ENCODE data around the gene AFAP1L1. TPM values are rescaled to one million over a fixed set of nuclear protein-coding genes. Genes with fewer than 3 reads are reported as not detected.

Gene AFAP1L1
- polyA plus RNA-seq, 2 of the 4 experiments (the other 2 are of a cell fraction) = 1.5 to 3.5 TPM

DNA sequence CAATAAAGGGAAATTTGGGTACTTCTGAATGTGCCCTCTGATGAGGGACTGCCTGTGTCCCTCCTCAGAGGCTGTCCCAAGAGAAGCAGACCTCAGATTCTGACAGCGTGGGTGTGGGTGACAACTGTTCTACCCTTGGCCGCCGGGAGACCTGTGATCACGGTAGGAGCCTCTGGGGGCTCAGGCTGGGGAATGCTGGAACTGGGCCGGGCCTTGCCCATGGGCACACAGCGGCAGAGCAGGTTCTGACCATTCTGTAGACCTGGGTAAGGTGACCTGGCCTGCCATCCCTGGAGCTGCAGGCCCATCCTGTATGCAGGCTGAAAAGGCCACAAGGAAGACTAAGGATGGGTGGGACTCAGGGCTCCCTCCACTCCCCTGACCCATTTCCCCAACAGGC lies 44.1 kb downstream of the AFAP1L1 start:
- no peak for TF ChIP-seq HOXB13 (CRISPR knock-in tag; IDR thresholded peaks at IDR 0.05; ENCODE audit: low read depth)
- no peak for TF ChIP-seq NFE2L2 (conservative IDR thresholded peaks at IDR 0.05; ENCODE audit: low read length)
- no peak for TF ChIP-seq RARB (CRISPR knock-in tag; IDR thresholded peaks at IDR 0.05)
- TF ChIP-seq, protein P1, sequence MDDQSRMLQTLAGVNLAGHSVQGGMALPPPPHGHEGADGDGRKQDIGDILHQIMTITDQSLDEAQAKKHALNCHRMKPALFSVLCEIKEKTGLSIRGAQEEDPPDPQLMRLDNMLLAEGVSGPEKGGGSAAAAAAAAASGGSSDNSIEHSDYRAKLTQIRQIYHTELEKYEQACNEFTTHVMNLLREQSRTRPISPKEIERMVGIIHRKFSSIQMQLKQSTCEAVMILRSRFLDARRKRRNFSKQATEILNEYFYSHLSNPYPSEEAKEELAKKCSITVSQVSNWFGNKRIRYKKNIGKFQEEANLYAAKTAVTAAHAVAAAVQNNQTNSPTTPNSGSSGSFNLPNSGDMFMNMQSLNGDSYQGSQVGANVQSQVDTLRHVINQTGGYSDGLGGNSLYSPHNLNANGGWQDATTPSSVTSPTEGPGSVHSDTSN (IDR thresholded peaks at IDR 0.05) = no peak
- TF ChIP-seq ESRRA (IDR thresholded peaks at IDR 0.05; ENCODE audit: borderline replicate concordance, low read length) = no peak
- no peak for TF ChIP-seq HOXA7 (CRISPR knock-in tag; IDR thresholded peaks at IDR 0.05)
- TF ChIP-seq HDAC2 (IDR thresholded peaks at IDR 0.05) = no peak
- no peak for TF ChIP-seq SREBF2 (IDR thresholded peaks at IDR 0.05)
- CTCF ChIA-PET = interaction anchor here (0.8 to 21.3 kb wide), 11 partner anchors 11 to 303 kb away, joined by 3 to 275 read pairs (median 7); partner anchors contain the start of genes GRPEL2 and IL17B
- FAIRE-seq = no peak

GRCh38 chr5:149317281-149318048 lies 45.8 kb downstream of the AFAP1L1 start:
- ChIA-PET CTCF (interaction anchor here (0.7 to 21.3 kb wide), 38 partner anchors 8 to 305 kb away, joined by 3 to 275 read pairs (median 4); partner anchors contain the start of genes GRPEL2, IL17B and PCYOX1L), POLR2A (interaction anchor here (2.2 kb wide), 1 partner anchor 28 kb away, joined by 6 read pairs; the partner anchor contains the start of gene GRPEL2)
- FAIRE-seq = no peak
- TF ChIP-seq, protein P2, sequence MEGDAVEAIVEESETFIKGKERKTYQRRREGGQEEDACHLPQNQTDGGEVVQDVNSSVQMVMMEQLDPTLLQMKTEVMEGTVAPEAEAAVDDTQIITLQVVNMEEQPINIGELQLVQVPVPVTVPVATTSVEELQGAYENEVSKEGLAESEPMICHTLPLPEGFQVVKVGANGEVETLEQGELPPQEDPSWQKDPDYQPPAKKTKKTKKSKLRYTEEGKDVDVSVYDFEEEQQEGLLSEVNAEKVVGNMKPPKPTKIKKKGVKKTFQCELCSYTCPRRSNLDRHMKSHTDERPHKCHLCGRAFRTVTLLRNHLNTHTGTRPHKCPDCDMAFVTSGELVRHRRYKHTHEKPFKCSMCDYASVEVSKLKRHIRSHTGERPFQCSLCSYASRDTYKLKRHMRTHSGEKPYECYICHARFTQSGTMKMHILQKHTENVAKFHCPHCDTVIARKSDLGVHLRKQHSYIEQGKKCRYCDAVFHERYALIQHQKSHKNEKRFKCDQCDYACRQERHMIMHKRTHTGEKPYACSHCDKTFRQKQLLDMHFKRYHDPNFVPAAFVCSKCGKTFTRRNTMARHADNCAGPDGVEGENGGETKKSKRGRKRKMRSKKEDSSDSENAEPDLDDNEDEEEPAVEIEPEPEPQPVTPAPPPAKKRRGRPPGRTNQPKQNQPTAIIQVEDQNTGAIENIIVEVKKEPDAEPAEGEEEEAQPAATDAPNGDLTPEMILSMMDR (IDR thresholded peaks at IDR 0.05) = peak; percentile 87
- TF ChIP-seq RAD21 (conservative IDR thresholded peaks at IDR 0.05 in 1 of 2, IDR thresholded peaks at IDR 0.05 in 1 of 2) = peak; percentile 80 to 87
- no peak for TF ChIP-seq RARB (CRISPR knock-in tag; IDR thresholded peaks at IDR 0.05)
- no peak for TF ChIP-seq CBX8 (IDR thresholded peaks at IDR 0.05)
- TF ChIP-seq SMC3 (IDR thresholded peaks at IDR 0.05) = peak; percentile 83
- Histone ChIP-seq H3K4me2 (no peak overlapping the region), H3K4me1 (peaks cover 15% of the 10 kb centered on the region), H3K27ac (peak overlapping the region in 1 of 2 experiments; percentile 28; a peak in 1 of 6 replicates), H3K4me3 (no peak overlapping the region), H3K9me3 (no peaks in the 10 kb centered on the region)
- ATAC-seq = peak; percentile 55 to 72; a peak in 5 of 6 replicates
- WGBS (ENCODE audit: missing lambda C conversion rate) = 73% methylated on average over 10 of the region's 14 CpGs
- DNase-seq (ENCODE audit: low read depth in 1 of 2, low spot score in 1 of 2) = peak; percentile 51 to 69

More for the DNA sequence above, 44.1 kb downstream of the AFAP1L1 start:
- Histone ChIP-seq H3K4me1 (peaks cover 7% of the 10 kb centered on the region), H3K4me3 (no peak overlapping the region), H3K9me3 (no peaks in the 10 kb centered on the region), H3K4me2 (no peak overlapping the region), H3K27ac (no peak overlapping the region)
- POLR2A ChIA-PET = no interaction called here
- no peak for ATAC-seq
- no peak for DNase-seq (ENCODE audit: low read depth in 1 of 2, low spot score in 1 of 2)
- 72% methylated on average over 6 of the region's 6 CpGs for WGBS (ENCODE audit: missing lambda C conversion rate)

GRCh38 chr5:149319174-149319573 lies 47.5 kb downstream of the AFAP1L1 start:
- ChIA-PET CTCF (interaction anchor here (1.1 to 21.3 kb wide), 9 partner anchors 9 to 300 kb away, joined by 3 to 275 read pairs (median 9); partner anchors contain the start of genes GRPEL2, IL17B and PCYOX1L), POLR2A (no interaction called here)
- no peak for DNase-seq (ENCODE audit: low read depth in 1 of 2, low spot score in 1 of 2)
- Histone ChIP-seq H3K4me2 (no peak overlapping the region), H3K4me3 (no peak overlapping the region), H3K4me1 (peaks cover 15% of the 10 kb centered on the region), H3K9me3 (no peaks in the 10 kb centered on the region), H3K27ac (no peak overlapping the region)
- TF ChIP-seq SMC3 (IDR thresholded peaks at IDR 0.05) (no peak), ZFP36 (IDR thresholded peaks at IDR 0.05; ENCODE audit: borderline replicate concordance, partially characterized antibody) (peak; percentile 48)
- no peak for FAIRE-seq
- 88% methylated on average over 3 of the region's 3 CpGs for WGBS (ENCODE audit: missing lambda C conversion rate)
- no peak for ATAC-seq

GRCh38 chr5:149320791-149321330 lies 49.2 kb downstream of the AFAP1L1 start:
- Histone ChIP-seq H3K27ac (peak overlapping the region; percentile 72 to 78), H3K4me3 (no peak overlapping the region), H3K9me3 (no peaks in the 10 kb centered on the region), H3K4me2 (peak overlapping the region; percentile 61), H3K4me1 (peaks cover 21% of the 10 kb centered on the region)
- WGBS (ENCODE audit: missing lambda C conversion rate) = 38% methylated on average over 4 of the region's 4 CpGs
- FAIRE-seq (no peak), DNase-seq (ENCODE audit: low read depth in 1 of 2, low spot score in 1 of 2) (peak; percentile 72 to 88), ATAC-seq (peak; percentile 76 to 93)
- POLR2A ChIA-PET = interaction anchor here (0.6 to 2.5 kb wide), 3 partner anchors 24 to 241 kb away, joined by 3 to 19 read pairs (median 4); partner anchors contain the start of gene GRPEL2
- CTCF ChIA-PET = interaction anchor here (0.6 to 21.3 kb wide), 16 partner anchors 20 to 315 kb away, joined by 3 to 275 read pairs (median 6); partner anchors contain the start of genes CSNK1A1, GRPEL2, IL17B and PCYOX1L
- TF ChIP-seq USF2 (IDR thresholded peaks at IDR 0.05) = peak; percentile 82
- TF ChIP-seq NFE2L2 (conservative IDR thresholded peaks at IDR 0.05; ENCODE audit: low read length) = peak; percentile 52
- no peak for TF ChIP-seq POLR2AphosphoS2 (conservative IDR thresholded peaks at IDR 0.05; ENCODE audit: low read length)
- TF ChIP-seq MAFK (IDR thresholded peaks at IDR 0.05; ENCODE audit: partially characterized antibody) = peak; percentile 61
- TF ChIP-seq, protein P3, sequence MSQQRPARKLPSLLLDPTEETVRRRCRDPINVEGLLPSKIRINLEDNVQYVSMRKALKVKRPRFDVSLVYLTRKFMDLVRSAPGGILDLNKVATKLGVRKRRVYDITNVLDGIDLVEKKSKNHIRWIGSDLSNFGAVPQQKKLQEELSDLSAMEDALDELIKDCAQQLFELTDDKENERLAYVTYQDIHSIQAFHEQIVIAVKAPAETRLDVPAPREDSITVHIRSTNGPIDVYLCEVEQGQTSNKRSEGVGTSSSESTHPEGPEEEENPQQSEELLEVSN (IDR thresholded peaks at IDR 0.05; ENCODE audit: borderline replicate concordance, low read depth) = 0 out of 2 replicates have a peak, but pooled peaks have one; percentile 30
- TF ChIP-seq CBX2 (IDR thresholded peaks at IDR 0.05; ENCODE audit: borderline replicate concordance, low read depth) = no peak
- peak; percentile 47; the same call in 1 of the 2 replicates for TF ChIP-seq MAX (IDR thresholded peaks at IDR 0.05)
